DMS53 treated with DMSO at 0.1 percent for 48 hours (cell line): ENCODE measurements around the gene SACS.

Experiments
- DNase-seq: peaks from one replicate; lab custom pipeline; 2025; ENCODE audit not compliant: unreplicated experiment; lab: John Stamatoyannopoulos, UW

Gene SACS

DNA sequence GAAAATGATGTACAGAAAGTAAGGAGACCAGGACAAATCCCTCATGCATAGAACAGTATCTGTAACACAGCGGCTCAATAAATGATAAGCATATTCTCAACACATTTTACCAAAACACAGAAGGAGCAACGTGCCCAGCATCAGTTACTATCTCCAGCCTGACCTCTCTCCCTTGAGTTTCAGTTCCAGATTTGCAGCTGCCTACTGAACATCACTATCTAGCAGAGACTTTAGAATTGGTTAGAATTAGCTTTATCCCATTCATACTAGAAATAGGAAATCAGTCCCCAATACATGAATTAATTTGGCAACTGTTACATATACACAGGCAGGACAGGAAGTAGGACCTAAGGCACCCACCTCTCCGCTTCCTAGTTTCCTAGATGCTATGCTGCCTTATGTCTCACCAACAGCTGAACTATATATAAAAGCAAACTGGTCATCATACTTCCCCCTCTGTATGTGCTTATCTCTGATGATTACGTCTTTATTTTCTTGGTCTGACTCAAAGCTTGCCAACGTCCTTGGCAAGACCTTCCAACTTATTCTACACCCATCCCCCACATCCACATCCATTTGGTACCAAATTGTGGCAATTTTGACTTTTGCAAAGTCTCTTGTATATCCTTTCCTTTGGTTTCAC, 61.1 kb downstream of the SACS start:
- DNase-seq = no peak

GRCh38 chr13:23367907-23368306, 65.6 kb downstream of the SACS start:
- DNase-seq = no peak

GRCh38 chr13:23365652-23366051, 67.8 kb downstream of the SACS start:
- no peak for DNase-seq

GRCh38 chr13:23359882-23360281, 73.6 kb downstream of the SACS start:
- no peak for DNase-seq

DNA sequence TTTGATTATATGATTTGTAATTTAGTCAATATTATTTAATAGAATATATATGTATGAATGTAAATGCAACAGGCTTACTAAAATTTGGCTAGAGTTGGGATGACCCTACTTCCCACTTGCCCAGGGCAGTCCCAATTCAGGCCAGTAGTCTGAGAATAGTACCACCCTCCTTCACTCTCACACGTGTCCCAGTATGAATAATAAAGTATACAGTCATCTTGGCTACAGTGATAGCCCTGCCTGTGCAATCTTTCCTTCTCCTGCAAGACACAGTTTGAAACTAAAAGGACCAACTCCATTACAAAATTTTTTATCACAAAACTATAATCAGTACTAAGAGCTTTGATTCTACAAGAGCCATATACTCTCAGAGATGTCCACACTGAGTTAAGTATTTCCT, 76.2 kb downstream of the SACS start:
- DNase-seq = no peak

- no peak for DNase-seq
Observed at GRCh38 chr13:23356368-23356767, 77.1 kb downstream of the SACS start.

DNA sequence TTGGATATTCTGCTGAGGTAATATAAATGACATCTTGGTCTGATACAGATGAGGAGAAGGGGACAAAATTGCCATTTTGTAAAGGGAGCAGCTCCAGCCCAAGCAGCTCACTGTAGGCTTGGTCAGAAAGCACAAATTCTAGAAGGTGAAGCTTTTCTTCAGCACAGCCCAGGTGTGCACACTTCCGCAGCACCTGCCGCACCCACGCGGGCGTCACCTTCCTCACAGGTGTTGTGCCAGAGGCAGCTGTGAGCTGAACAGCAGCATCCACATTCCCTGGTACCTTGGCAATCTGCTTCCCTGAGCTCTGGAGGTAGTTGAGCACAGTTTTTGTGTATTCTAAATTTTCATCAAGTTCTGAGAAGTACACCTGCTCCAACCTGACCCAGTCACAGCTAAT, 79.0 kb downstream of the SACS start:
- DNase-seq = peak; percentile 64

DNA sequence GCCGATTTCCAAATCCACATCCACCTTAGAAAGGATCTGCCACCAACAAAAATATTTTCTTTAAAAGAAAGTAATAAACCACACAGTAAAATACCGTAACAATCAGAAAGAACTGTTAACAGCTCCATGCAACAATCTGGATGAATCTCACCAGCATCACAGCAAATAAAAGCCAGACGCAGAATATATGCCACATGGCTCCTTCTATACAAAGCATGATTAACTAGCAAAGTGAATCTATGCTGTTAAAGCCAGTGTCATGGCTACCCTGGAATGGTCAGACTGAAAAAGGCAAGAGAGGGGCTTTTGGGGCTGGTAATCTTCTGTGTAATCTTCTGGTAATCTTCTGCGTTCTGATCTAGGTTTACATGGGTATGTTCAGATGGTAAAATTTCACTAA, 81.3 kb downstream of the SACS start:
- no peak for DNase-seq

GRCh38 chr13:23350009-23350408, 83.5 kb downstream of the SACS start:
- peak; percentile 72 for DNase-seq

GRCh38 chr13:23349161-23349897, 84.2 kb downstream of the SACS start:
- no peak for DNase-seq

DNA sequence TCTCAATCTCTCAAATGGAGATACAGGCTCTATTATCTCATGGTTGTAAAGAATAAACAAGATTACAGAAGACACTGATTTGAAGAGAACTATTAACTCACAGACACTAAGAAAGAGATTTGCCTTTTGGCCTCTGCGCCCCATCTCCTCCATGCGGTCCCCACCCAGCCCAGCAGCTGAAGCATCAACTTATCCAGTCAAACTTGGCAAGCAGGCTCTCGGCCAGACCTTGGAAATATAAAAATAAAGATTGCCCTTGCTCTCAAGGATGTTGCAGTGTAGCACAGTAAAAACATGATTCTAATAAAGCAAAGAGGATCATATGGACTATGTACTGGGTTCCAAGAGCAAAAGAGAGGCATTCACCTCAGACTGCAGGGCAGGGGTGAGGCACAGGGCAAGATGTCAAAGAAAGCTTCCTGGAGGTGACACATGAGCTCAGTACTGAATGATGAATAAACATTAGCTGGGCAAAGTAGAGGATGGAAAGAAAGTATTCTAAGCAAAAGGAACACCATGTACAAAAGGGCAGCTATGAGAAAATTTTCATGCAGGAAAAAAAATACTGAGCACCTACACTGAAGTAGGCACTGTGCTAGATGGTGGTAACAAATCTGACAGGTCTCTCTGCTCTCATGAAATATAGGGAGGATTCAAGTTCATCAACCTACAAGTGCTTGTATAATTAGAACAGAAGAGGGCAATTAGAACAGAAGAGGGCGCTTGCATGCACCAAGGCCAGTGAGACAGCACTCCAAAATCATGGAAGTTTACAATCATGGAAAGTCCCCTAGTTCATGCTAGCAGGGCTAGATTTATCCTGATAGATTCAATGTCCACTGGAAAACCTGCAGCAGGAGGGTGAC, 85.0 kb downstream of the SACS start:
- DNase-seq = no peak

DNA sequence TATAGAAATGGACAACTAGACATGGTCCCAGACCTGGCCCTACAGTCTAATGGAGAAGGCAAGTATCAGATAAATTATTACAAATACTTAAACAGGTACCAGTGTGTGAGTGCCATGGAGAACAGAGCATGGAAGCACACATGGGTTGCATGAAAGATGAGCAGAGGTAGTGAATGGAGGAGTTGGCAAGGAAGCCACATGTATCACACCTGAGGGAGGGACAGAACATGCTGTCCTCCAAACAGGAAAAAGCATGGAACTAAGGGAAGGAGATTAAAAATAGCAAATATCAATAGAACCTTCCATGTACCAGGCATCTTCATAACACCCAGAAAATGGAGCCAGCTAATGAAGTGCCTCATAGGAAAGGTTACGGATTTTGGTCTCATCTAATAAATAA, 85.9 kb downstream of the SACS start:
- DNase-seq = no peak

DNA sequence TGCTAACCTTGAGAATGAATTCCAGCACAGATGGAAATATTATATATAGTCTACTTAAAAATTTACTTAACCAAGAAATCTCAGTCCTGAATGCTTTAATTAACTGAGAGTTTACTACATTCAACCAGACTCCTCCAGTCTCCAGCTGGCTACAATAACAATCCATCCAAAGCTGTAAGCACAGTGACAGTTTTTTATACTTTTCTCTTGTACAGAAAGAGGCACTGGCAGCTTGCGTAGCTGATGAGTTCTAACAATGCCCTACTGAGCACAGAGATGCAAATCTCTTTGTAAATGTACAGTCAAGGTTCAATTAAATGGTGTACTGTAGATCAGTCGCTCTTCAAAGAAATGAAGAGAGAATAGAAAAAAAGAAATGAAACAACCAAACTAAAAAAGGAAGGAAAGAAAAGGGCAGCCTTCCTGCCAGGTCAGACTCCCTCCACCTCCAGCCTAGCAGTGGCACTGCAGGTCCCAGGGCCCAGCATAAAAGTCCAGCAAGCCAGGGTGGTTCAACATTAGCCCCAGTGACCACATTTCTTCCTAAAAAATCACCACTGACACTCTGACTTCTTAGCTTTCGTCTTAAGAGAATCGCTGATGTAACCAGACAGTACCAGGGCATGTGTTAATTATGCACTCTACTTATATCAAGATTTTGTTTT, 88.4 kb downstream of the SACS start:
- DNase-seq = no peak

DNA sequence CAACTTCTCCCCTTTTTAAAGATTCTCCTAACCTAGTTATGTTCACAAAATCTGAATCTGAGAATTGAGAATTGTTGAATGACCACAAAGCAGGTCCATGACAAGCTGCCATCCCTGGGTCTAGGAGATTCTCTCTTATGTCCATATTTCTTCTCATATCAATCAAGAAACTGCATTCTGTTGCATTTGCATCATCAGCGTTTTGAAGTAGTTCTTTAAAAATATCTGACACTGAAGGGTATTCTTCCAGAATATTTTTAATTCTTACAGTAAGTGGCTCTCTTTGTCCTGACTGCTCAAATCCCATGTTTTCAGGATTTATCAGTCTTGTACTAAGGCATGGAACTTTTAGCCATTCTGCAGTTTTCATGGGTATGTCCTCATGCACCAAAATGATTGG, 94.3 kb downstream of the SACS start:
- no peak for DNase-seq

GRCh38 chr13:23330356-23330755, 103.1 kb downstream of the SACS start:
- DNase-seq = no peak

DNA sequence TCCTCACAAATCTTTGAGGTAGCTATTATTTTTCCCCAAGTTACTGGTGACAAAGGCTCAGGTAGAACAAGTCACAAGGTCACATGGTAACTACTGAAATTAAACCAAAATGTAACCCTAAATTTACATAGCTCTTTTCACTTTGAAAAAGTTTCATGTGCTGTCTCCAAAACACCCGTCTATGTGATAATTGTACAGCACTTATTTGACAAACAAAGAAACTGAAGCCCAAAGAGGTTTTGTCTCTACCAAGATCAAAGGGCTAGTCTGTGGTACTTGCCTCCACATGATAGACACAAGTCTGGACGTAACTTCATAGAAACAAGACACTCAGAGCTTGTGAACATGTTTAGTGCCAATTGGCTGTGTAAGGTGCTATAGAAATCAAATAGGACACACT, 108.3 kb downstream of the SACS start:
- DNase-seq = no peak

- no peak for DNase-seq
Observed at GRCh38 chr13:23323946-23324709, 109.4 kb downstream of the SACS start.

GRCh38 chr13:23322353-23323336, 110.9 kb downstream of the SACS start:
- peak; percentile 78 for DNase-seq

GRCh38 chr13:23321535-23322241, 111.8 kb downstream of the SACS start:
- peak; percentile 22 for DNase-seq
